Measurements from ENCODE around the gene UBASH3A.

UBASH3A gene

DNA sequence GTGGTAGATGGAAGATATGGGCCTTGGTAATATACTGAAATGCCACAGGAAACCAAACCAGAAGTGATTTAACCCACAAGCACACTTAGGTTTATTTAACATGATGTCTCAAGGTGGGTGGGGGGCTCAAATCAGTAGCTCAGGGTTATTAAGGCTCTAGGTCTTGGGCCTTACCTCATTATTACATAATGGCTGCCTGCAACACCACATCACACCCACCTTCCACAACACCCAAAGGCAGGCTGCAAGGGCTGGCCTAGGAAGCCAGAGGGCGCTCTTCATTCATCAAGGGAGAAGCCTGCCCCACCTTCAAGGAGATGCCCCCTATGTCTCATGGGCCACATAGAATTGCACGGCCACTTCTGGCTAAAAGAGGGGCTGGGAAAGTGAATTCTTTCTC, 43.4 kb upstream of the UBASH3A start:
- H3K4me3 ChIP-seq (ENCODE audit: control insufficient read depth, low read depth, low read length), result no peak overlapping the region
- TF ChIP-seq, protein P1, sequence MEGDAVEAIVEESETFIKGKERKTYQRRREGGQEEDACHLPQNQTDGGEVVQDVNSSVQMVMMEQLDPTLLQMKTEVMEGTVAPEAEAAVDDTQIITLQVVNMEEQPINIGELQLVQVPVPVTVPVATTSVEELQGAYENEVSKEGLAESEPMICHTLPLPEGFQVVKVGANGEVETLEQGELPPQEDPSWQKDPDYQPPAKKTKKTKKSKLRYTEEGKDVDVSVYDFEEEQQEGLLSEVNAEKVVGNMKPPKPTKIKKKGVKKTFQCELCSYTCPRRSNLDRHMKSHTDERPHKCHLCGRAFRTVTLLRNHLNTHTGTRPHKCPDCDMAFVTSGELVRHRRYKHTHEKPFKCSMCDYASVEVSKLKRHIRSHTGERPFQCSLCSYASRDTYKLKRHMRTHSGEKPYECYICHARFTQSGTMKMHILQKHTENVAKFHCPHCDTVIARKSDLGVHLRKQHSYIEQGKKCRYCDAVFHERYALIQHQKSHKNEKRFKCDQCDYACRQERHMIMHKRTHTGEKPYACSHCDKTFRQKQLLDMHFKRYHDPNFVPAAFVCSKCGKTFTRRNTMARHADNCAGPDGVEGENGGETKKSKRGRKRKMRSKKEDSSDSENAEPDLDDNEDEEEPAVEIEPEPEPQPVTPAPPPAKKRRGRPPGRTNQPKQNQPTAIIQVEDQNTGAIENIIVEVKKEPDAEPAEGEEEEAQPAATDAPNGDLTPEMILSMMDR (IDR thresholded peaks at IDR 0.05; ENCODE audit: control insufficient read depth, insufficient read depth, low read depth, low read length, missing control alignments), result no peak
- no peak for DNase-seq (ENCODE audit: low read depth)

DNA sequence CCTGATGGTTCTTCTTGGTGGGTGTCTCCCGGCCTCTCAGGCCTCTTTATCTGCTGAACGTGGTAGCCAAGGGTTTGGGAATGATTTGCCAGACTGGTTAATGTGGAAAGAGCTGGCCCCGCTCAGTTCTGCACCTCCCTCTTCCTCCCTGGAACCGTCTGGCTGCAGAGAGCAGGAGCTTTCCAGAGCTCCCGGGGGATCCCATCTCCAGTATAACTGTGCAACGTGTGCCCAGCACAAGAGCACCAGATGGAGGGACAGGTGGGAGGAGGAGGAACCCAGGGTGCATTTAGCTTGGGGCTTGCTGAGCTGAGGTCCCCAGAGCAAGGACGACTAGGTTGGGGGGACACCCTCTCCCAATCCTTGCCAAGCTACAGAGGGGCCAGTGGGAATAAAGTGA, 42.4 kb upstream of the UBASH3A start:
- TF ChIP-seq, protein P1 (IDR thresholded peaks at IDR 0.05; ENCODE audit: control insufficient read depth, insufficient read depth, low read depth, low read length, missing control alignments), result no peak
- H3K4me3 ChIP-seq (ENCODE audit: control insufficient read depth, low read depth, low read length), result no peak overlapping the region
- no peak for DNase-seq (ENCODE audit: low read depth)

DNA sequence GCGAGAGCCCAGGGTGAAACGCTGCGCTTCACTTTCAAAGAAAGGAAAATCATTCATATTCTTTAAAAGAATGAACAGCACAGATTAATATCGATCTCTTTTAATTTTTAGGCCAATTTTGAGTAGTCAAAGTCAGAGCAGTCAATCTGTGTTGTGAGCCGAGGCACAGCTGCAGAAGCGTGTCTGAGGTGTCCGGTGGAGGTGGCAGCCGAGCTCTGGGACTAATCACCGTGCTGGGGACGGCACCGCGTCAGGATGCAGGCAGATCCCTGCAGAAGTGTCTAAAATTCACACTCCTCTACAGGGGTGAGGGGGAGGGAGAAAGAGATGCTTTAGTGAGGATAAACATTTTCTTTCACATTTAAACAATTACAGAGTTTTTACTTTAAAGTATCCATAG, 41.5 kb upstream of the UBASH3A start:
- no peak overlapping the region for H3K4me3 ChIP-seq (ENCODE audit: control insufficient read depth, low read depth, low read length)
- no peak for DNase-seq (ENCODE audit: low read depth)
- TF ChIP-seq, protein P1 (IDR thresholded peaks at IDR 0.05; ENCODE audit: control insufficient read depth, insufficient read depth, low read depth, low read length, missing control alignments), result no peak

DNA sequence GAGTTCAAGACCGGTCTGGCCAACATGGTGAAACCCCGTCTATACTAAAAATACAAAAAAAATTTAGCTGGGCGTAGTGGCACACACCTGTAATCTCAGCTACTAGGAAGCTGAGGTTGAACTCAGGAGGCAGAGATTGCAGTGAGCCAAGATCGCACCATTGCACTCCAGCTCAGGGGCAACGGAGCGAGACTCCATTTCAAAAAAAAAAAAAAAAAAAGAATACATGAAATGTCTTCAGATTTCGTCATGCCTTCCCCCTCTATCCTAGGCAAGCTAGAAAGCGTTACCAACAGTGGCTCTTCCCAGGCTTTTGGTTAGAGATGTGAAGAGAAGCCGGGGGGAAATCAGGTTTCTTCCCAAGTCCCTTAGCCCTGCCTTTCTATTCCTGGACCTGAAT, 41.0 kb upstream of the UBASH3A start:
- no peak for DNase-seq (ENCODE audit: low read depth)
- H3K4me3 ChIP-seq (ENCODE audit: control insufficient read depth, low read depth, low read length), result no peak overlapping the region
- TF ChIP-seq, protein P1 (IDR thresholded peaks at IDR 0.05; ENCODE audit: control insufficient read depth, insufficient read depth, low read depth, low read length, missing control alignments), result no peak

DNA sequence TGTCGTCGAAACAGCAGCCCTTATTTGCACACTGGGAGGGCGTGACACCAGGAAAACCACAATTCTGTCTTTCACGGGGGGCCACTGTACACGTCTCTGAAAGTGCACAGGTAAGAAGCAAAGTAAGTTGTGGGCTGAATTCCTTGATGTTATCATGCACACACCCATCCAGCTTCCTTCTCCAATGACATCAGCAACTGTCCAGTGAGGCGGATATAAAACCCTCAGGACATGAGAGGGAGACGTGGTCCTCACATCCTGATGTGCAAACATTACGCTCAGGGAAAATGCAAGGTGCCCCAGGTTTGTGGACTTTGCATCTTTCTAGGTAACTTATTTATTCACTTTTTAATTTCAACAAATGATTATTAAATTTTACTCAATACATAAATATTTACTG, 40.4 kb upstream of the UBASH3A start:
- TF ChIP-seq, protein P1 (IDR thresholded peaks at IDR 0.05; ENCODE audit: control insufficient read depth, insufficient read depth, low read depth, low read length, missing control alignments), result no peak
- no peak for DNase-seq (ENCODE audit: low read depth)
- H3K4me3 ChIP-seq (ENCODE audit: control insufficient read depth, low read depth, low read length), result no peak overlapping the region

DNA sequence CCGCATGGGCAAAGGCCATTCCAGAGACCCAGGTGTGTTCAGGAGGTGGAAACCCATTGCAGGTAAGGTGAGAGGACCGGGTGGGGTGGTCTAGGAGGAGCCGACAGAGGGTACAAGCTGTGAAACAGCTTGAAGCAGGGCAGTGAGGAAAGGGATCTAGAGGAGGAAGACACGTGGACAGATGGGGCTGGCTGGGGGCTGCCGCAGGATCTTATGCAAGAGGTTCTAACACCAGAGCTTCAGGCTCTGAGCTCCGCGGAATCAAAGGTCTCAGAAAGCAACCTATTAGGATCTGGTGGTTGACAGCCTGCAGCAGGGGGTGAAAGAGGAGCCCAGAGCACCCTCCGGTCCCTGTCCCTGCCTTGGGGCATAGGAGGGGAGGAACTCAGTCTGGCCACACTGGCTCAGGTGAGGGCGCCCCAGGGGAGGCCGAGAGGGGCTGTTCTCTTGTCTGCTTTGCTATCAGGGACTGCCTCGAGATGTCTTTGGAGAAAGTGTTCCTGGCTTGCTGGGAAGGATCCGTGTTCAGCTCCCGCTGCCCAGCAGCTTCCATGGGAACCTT, 39.3 kb upstream of the UBASH3A start:
- TF ChIP-seq, protein P1 (IDR thresholded peaks at IDR 0.05; ENCODE audit: control insufficient read depth, insufficient read depth, low read depth, low read length, missing control alignments), result no peak
- H3K4me3 ChIP-seq (ENCODE audit: control insufficient read depth, low read depth, low read length), result no peak overlapping the region
- no peak for DNase-seq (ENCODE audit: low read depth)

DNA sequence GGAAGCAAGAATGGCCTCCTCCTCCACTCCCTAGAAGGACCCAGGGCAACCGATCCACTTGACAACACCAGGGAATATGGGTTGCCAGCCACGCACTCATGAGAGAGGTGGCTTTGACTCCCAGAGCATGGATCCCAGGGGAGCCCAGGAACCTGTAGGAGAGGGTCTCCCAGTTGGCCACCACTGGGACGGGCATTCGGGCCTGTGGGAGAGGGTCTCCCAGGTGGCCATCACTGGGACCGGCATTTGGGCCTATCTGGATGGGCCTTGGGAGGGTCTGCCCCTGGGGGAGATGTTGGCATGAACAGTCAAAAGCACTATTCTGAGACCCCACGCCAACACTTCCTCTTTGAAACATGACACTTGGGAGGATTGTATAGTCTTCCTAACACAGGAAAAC, 37.9 kb upstream of the UBASH3A start:
- H3K4me3 ChIP-seq (ENCODE audit: control insufficient read depth, low read depth, low read length), result no peak overlapping the region
- TF ChIP-seq, protein P1 (IDR thresholded peaks at IDR 0.05; ENCODE audit: control insufficient read depth, insufficient read depth, low read depth, low read length, missing control alignments), result no peak
- no peak for DNase-seq (ENCODE audit: low read depth)
